GM12878 (cell line): Measurements from ENCODE around the gene CSNK1G3.

Source experiments
- BRCA1 ChIP-seq: IDR thresholded peaks from 2 replicates; pipeline ENCODE4 v1.6.1; 2011; ENCODE audit warnings: low read depth, low read length, improper control_type of control experiment
- CEBPB ChIP-seq, 2 experiments: fragments of 150-350 bp in 1 of 2; IDR thresholded peaks; 2 replicates each; pipeline ENCODE4 v1.6.1; 2012 to 2014; ENCODE audit warnings: low read depth in 2 of 2, low read length in 2 of 2, borderline replicate concordance in 1 of 2, inconsistent platforms in 1 of 2
- EZH2 ChIP-seq: IDR thresholded peaks from 2 replicates; pipeline ENCODE4 v1.6.1; 2012; ENCODE audit warnings: low read depth, mild to moderate bottlenecking, control low read depth, inconsistent platforms, low read length, borderline replicate concordance; ENCODE audit not compliant: control insufficient read depth
- FOS ChIP-seq: IDR thresholded peaks from 3 replicates; pipeline ENCODE4 v1.6.1; 2011; ENCODE audit warnings: borderline replicate concordance; ENCODE audit not compliant: insufficient read length; ENCODE audit errors: extremely low read depth
- POLR2A ChIP-seq: IDR thresholded peaks from 2 replicates; pipeline ENCODE4 v1.6.1; 2011; ENCODE audit warnings: low read depth, mild to moderate bottlenecking, low read length

DNA sequence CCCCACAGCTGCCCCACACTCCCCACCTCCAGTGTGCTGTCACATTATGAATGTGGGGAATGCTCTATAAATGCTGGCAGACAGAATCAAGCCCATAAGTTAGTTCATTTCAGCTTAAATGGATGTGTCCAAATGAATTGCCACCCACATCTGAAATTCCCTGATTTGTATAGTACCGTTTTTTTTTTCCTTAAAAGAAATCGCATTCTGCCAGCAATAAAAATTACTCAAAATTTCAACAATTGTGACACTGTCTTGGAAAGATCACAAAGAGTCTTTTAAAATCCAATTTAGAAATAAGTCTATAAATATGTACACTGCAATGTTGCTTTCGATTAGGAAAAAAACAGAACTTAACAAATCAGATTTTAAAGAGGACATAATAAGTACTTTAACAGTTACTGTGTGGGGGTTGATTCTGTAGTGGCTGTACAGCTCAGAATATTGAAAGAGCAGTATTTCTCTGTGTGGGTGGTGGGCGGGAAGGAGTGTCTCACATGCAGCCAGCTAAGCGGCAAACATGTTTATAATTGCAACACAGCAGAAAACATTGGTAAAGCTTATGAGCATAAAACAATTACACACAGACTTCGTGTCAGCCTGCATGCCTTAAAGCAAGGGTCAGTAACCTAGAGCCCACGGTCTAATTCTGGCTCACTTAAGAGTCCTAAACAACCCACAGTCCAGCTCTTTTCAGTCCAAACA is 24.9 kb upstream of the CSNK1G3 start:
- TF ChIP-seq BRCA1 (no peak), EZH2 (no peak), FOS (no peak), CEBPB (IDR thresholded peaks at IDR 0.05; ENCODE audit: borderline replicate concordance in 1 of 2, low read depth in 2 of 2, low read length in 2 of 2) (no peak), POLR2A (no peak)
